Measurements from ENCODE around the gene PGBD5.

DNA sequence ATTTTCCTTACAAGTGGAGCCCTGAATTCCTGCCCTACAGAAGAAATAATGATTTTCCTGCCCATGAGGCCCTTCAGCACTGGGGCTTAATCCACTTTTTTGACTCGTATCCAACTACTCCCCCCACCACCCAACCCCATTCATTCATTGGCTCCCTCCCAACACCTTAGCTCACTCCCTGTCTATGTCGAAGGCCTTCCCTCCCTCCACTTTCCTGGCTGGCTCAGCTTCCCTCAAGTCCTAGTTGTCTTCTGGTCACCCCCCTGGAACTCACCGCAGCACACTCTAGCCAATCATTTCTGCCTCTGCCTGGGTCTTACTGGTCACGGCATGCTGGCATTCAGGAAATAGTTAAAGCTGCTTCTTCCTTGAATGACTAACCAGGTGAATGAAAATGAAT lies 118.9 kb downstream of the PGBD5 start:
- no peak for TF ChIP-seq CTCF (IDR thresholded peaks at IDR 0.05; ENCODE audit: insufficient read depth, low read depth, low read length)
- TF ChIP-seq EZH2 (IDR thresholded peaks at IDR 0.05; ENCODE audit: insufficient read depth, low read length): no peak

All from astrocyte (in vitro differentiated cells and primary cell).